HUDEP-2 (cell line): ENCODE results near the gene GABARAPL2.
"Not testable (repeated sequence)": the region's sequence is repeated elsewhere in the genome, so short reads cannot be mapped to it uniquely, and the experiment has no call there.

Source experiments
- DNase-seq, 76 experiments: peaks; one replicate each; lab custom pipeline; 2025; ENCODE audit not compliant: unreplicated experiment in 76 of 76; lab: John Stamatoyannopoulos, UW

GABARAPL2 gene, protein sequence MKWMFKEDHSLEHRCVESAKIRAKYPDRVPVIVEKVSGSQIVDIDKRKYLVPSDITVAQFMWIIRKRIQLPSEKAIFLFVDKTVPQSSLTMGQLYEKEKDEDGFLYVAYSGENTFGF

GRCh38 chr16:75566040-75566757 lies at the start of gene GABARAPL2:
TSS of gene GABARAPL2 (plus strand) at chr16:75566379. CDS start at chr16:75566487, 108 bp downstream.
- peak in 72 of 76 experiments; percentile 12 to 93 (median 66) for DNase-seq

DNA sequence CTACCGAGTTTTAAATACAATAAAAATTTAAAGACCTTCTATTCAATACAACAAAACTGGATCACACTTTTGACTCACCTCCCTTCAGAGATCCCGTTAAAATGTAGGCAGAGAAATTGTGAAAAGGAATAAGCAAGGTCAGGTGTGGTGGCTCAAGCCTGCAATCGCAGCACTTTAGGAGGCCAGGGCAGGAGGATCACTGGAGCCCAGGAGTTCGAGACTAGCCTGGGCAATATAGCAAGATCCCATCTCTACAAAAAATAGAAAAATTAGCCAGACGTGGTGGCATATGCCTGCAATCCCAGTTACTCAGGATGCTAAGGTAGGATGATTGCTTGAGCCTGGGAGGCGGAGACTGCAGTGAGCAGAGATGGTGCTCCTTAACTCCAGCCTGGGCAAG lies 47.0 kb upstream of the GABARAPL2 start:
- DNase-seq = no peak

GRCh38 chr16:75526032-75526790 lies 40.0 kb upstream of the GABARAPL2 start:
- DNase-seq = no peak

- DNase-seq = no peak
Observed at GRCh38 chr16:75527825-75528299, 38.3 kb upstream of the GABARAPL2 start.

DNA sequence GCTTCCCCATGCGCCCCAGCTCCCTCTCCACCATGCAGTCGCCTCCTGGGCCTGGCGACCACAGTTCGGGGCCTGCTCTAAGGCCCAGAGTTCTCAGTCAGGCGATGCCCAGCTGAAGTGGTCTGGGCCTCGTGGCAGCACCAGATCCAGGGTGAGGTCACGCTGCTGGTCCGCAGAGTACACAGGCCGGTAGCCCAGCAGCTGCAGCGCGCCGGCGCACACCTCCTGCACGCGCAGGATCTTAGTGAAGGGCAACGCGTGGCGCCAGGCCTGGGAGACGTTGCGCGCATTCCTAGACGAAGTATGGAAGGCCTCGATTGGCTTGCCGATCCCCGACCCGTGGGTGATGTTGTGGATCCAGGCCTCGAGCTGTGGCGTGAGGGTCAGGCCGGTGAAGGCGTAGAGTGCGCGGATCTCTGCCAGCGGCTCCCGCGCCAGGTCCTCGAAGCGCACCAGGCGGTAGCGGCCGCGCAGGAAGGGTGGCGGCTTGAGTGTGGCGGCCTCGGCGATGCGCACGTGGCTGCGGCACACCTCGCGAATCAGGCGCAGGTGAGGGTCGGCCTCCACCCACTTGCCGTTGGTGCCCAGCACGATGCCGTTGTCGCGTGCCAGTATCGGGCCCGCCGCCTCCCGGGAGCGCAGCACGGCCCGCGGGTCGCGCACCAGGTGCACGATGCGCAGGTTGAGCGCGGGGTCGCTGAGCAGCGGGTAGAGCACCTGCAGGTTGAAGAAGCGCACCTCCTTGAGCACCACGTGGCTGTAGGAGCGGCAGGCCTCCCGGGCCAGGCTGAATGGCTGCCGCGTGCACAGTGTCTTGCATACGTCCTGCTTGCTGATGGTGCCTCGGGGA lies 36.9 kb upstream of the GABARAPL2 start:
- DNase-seq = no peak

DNA sequence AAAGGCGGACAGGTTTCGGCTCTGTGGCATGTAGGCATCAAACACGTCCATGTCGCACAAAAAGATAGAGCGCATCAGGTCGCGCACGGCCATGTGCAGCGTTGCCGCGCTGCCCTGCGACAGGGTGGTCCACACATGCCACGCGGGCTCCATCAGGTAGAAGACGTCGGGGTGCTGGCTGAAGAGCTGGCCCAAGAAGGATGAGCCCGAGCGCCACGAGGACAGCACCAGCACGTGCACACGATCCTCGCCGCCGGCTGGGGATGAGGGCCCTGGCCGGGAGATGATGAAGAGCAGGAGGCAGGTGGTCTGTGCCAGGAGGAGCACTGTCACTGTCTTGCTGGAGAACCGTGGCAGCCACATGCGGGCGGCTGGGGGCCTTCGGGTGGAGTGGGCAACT lies 36.2 kb upstream of the GABARAPL2 start:
- no peak for DNase-seq

GRCh38 chr16:75532142-75532765 lies 33.9 kb upstream of the GABARAPL2 start:
- no peak for DNase-seq

- DNase-seq = no peak
Observed at GRCh38 chr16:75532791-75533190, 33.4 kb upstream of the GABARAPL2 start.

DNA sequence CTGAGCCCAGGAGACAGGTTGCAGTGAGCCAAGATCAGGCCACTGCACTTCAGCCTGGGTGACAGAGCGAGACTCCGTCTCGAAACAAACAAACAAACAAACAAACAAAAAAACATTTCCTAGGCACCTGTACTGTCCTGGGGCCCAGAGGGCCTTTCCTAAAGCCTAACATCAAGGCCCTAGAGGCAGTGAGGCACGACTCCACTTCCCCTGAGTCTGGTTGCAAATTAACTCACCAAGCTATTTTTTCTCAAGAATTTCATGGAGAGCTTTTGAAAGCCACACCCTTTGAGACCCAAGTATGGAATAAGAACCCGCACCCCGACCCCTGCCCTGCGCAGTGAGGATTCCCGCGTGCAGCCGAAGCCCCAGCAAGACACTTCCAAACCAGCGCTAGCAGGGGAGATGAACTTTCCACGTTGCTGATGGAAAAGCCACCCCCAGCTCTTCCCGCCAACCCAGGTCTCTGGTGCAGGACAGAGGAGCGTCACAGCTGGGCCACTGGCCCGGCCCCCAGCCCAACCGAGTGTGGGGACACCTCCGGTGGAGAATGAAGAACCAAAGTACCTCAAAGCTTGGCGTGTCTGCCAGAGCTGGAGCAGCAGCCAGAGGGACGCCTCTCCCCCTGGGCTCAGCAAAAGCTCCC lies 31.5 kb upstream of the GABARAPL2 start:
- no peak for DNase-seq

DNA sequence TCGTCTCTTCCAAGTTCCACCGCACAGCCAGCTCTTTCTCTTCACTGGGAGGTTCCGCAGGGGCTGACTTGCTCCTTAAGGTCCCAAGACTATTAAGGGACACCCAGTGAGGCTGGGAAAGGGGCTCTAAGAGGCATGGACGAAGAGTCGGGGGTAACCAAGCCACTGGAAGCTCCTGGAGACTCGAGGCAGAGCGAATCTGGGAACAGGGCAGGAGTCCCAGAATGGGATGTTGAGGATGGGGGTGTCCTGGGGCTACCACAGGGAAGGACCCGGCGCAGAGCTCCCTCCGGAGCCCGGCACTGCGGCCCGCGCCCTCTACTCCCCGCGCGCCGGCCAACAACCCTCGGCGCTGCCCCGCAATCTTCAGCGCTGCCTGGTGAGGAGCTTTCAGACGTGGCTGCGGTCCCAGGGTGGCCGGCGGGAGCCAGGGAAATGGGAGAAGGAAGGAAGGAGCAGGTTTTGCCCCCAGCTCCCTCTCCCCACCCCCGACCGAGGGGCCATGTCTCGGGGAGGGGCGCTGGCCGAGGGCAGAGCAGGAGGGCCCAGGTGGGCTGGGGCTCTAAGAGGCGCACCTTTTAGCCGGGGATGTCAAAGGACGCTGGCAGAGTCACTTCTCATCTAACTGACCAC lies 30.9 kb upstream of the GABARAPL2 start:
- DNase-seq = no peak

- no peak for DNase-seq
Observed at GRCh38 chr16:75535901-75536300, 30.3 kb upstream of the GABARAPL2 start, which contains the start of gene CHST5. TSS of gene CHST5 (minus strand) at chr16:75536108. CDS start at chr16:75530384, 5,724 bp downstream.

DNA sequence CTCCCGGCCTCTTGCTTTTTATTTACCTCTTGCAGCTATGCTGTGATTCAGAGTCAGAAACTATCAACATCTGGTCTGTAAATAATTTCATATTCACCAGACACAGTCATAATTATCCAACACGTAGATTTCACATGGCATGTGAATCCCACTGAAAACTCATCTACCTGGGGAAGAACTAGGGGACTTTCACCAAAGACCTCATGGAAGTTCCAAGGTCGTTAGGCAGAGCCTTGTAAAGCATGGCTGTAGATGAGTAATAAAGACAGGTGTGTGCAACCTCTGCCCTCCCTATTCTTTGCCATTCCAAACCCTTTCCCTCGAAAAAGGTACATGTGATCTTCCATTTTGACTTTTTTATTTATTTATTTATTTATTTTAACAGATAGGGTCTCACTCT lies 28.4 kb upstream of the GABARAPL2 start:
- no peak for DNase-seq

- not testable (repeated sequence) for DNase-seq
Observed at GRCh38 chr16:75538882-75539565, 27.2 kb upstream of the GABARAPL2 start.

DNA sequence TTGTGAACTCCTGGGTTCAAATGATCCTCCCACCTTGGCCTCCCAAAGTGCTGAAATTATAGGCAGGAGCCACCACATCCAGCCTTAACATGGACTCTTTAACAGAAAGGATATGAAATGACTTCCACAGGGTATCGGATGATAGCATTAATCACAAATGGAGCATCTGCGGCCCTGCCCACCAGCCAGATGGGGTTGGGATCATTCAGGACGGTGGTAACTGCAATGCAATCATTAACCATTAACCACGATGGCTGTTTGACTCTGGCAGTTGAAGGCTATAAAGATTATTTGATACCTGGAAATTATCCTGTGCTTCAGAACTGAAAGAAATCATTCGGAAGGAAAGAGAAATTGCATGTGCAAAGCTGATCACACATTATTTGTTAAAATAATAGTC lies 24.9 kb upstream of the GABARAPL2 start:
- no peak for DNase-seq

DNA sequence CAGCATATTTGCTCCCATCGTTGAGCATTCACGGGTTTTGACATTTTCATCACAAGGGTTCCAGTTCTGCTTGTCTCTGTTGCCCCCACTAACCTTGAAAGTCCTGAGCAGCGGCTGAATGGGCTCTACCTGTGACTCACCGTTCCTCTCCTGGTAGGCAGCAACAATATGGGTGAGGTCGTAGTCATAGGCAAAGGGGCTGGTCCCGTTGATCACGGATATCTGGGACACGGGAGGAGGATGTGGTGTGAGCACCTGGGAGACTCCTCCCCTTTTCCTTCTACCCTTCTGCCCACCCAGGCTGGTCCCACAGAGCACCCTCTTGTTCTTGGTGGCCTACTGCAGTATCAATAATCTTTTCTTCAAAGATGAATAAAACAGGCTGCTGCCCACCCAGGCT lies 23.7 kb upstream of the GABARAPL2 start:
- DNase-seq = not testable (repeated sequence)

DNA sequence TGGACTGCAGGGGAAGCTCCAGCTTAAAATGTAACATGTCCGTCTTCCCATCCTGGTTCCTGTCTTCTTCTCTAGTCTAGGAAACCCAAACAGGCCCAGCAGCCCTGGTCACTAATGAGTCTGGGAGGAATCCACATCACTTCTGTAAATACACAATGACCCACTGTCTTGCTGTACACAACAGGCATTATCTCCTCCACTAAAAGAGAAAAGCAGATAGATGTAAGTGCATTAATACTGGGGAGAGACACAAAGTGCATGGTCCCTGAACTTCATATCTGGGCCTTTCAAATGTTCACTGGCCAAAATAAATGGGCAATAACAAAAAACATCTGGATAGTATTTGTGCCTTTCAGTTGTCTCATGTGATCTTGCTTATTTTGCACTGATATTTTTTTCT lies 20.3 kb upstream of the GABARAPL2 start:
- not testable (repeated sequence) for DNase-seq

DNA sequence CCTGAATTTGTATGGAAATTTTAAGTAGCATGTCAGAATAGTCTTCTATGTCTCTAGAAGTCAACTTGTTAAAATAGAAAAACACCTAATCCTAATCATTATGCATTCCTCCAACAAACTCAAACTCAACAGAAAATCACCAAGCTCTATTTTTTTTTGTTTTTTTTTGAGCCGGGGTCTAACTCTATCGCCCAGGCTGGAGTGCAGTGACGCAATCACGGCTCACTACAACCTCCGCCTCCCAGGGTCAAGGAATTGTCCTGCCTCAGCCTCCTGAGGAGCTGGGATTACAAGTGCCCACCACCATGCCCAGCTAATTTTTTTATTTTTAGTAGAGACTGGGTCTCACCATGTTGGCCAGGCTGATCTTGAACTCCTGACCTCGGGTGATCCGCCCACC lies 19.9 kb upstream of the GABARAPL2 start:
- no peak for DNase-seq

GRCh38 chr16:75548456-75548855 lies 17.7 kb upstream of the GABARAPL2 start:
- DNase-seq = not testable (repeated sequence)
